HL-60/S4 treated with retinoic acid at 250 ng/mL for 4 days and 3 days (cell line): ENCODE data around the gene PLIN4.
"Not testable (repeated sequence)": the region's sequence is repeated elsewhere in the genome, so short reads cannot be mapped to it uniquely, and the experiment has no call there.

Experiments
- in situ Hi-C: fragments of 300-500 bp; cut with MboI; formaldehyde crosslinking; loops from 2 replicates; pipeline ENCODE4 v1.7.0; 2022; ENCODE audit warnings: low sequenced_read_pairs

PLIN4 gene

DNA sequence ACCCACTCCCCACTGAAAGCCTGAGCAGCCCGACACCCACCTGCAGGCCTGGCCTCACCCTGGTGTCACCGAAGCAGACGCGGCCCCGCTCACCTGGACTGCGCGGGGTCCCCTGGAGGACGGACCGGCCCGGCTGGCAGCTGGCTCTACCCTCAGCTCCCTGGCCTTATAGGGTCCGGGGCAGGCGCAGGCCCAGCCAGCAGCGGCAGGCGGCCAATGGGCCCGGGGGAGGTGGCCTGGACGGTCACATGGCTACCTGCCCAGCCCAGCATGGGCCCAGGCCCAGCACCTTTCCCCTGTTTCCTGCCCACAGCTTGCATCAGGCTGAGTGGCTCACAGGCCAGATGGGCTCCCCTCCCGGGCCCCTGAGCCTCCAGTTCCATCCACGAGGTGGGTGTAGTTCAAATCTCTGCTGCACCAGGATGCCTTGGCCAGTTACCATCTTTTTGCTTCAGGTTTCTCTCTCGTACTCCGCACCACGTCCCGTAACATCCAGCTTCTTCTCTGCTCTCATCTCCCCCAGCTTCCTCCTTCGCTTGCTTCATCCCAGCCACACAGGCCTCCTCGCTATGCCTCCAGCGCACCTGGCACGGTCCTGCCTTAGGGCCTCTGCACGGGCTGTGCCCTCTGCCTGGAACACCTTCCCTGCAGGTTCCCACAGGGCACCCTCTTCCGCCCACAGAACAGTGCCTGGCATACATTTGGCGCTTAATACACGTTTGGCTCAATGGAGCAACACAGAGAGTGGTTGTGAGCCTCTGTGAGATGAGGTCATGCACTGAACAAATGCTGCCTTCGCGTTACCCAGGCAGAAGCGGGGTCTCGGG, at the start of gene PLIN4:
PLIN4 (minus strand) TSS at position 142 of the 827 bp plus-strand sequence. CDS start 214 bp downstream, outside the sequence.
- in situ Hi-C loops = no loop called here

DNA sequence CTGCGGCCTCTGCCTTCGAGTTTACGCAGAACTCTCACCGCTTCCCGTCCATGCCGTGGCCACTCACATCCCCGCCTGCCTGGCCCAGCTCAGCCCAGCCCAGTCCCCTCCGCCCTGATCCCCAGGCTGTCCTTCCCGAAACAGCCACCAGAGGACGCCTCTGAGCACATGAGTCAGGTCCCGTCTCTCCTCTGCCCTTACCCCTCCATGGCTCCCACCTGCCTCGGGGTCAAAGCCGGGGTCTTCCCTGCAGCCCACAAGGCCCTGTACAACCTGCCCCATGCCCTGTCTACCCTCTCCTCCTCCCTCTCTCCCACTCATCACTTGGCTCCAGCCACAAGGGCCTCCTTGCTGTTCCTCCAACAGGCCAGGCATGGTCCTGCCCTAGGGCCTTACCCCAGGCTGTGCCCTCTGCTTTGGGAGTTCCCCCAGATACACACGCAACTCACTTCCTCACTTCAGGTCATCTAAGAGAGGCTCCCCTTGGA, 49.3 kb upstream of the PLIN4 start:
- in situ Hi-C loops = no loop called here

DNA sequence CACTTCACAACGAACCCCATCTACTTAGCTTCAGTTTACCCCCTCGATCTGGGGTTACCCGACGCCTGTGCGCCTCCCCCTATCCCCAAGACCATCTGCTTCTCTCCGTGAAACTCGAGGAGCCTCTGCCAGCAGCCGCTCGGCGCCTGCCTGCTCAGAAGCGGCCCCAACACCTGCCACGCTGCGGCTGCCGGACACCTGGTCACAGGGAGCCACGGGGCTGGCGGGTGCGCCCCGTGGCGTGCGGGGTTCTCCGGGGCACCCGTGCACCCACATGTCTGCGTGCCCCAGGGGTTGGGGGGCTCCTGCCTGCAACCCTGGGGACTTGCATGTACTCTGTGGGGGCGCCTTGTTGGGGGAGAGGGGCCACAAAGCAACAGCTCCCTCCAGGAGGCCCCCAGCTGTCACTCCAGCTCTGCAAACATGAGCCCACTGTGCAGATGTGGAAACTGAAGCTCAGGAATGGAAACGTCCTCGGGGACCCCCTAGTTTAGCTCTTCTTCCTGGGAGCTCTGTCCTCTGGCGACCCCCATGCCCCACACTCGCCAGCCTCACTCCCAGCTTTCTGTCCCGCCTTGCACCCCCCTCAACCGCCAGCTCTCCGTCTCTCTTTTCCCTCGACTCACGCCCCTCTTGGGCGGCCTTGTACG, 48.2 kb upstream of the PLIN4 start:
- in situ Hi-C loops = no loop called here

DNA sequence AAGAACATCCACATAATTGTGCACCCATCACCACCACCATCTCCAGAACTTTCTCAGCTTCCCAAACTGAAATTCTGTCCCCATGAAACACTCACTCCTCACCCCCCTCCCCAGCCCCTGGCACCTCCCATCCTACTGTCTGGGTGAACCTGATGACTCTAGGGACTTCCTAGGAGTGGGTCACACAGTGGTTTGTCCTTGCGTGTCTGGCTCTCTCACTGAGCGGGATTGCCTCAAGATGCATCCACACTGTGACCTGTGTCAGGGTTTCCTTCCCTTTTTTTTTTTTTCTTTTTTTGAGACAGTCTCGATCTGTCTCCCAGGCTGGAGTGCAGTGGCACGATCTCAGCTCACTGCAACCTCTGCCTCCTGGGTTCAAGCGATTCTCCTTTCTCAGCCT, 45.3 kb upstream of the PLIN4 start:
- in situ Hi-C loops = not testable (repeated sequence)

GRCh38 chr19:4562085-4562484, 43.8 kb upstream of the PLIN4 start:
- in situ Hi-C loops = not testable (repeated sequence)

DNA sequence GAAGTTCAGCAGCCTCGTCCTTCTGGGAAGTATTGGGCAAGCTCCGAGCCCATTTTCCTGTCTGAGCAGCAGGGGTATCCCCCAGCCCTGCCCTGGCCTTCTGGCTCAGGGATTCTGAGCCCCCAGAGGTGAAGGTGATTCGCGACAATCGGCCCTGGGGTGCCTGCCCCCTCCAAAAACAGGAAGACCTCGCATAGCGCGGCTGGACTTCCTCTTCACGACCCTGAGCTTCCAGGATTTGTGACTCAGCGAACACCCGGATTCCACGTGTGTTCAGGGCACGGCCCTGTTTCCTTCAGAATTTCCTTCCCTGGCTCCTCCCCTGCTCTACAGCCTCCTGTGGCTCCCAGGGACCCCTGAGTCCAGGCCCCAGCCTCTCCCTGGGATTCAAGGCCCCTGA, 41.3 kb upstream of the PLIN4 start, which contains the start of gene SEMA6B:
SEMA6B (minus strand) TSS at position 116 of the 400 bp plus-strand sequence. CDS start 1,227 bp downstream, outside the sequence.
- in situ Hi-C loops = no loop called here

GRCh38 chr19:4557971-4558941, 40.0 kb upstream of the PLIN4 start:
- in situ Hi-C loops = no loop called here

GRCh38 chr19:4557144-4557970, 39.1 kb upstream of the PLIN4 start:
- in situ Hi-C loops = no loop called here

DNA sequence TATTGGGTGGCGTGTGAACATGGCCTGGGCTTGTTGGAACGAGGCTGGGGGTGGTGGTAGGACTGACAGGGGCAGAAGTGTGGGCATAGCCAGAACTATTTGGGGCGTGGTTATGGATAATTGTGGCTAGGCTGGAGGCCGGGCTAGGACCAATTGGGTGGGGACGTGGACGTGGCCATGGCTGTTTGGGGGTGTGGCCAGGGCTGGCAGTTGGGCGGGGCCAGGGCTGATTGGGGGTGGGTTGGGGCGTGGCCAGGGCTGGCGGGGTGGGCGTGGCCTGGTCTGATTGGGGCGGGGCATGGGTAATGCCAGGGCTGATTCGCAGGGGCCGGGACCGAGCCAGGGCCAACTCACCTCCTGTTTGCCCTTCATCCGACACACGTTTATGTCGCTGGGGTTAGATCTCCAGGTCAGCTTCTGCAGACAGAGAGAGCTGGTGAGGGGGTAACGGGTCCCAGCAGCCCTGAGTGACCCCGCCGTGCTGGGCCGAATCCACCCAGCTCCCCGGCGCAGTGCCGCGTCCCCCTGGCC, 38.4 kb upstream of the PLIN4 start:
- in situ Hi-C loops = no loop called here

GRCh38 chr19:4555657-4556561, 37.6 kb upstream of the PLIN4 start:
- in situ Hi-C loops = no loop called here

- in situ Hi-C loops = no loop called here
These were observed 36.4 kb upstream of the PLIN4 start for GRCh38 chr19:4554717-4555116.

DNA sequence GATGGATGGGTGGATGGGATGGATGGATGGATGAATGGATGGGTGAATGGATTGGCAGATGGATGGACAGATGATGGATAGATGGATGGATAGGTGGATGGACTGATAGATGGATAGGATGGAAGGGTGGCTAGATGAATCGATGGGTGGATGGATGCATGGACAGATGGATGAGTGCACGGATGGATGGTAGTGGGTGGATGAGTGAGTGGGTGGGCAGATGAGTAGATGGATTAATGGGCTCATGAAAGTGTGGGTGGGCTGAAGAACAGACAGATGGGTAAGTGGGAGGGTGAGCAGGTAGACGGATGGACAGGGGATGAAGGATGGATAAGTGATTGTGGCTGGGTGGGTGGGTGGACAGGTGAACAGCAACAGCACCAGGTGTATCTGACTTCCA, 35.5 kb upstream of the PLIN4 start:
- in situ Hi-C loops = no loop called here

DNA sequence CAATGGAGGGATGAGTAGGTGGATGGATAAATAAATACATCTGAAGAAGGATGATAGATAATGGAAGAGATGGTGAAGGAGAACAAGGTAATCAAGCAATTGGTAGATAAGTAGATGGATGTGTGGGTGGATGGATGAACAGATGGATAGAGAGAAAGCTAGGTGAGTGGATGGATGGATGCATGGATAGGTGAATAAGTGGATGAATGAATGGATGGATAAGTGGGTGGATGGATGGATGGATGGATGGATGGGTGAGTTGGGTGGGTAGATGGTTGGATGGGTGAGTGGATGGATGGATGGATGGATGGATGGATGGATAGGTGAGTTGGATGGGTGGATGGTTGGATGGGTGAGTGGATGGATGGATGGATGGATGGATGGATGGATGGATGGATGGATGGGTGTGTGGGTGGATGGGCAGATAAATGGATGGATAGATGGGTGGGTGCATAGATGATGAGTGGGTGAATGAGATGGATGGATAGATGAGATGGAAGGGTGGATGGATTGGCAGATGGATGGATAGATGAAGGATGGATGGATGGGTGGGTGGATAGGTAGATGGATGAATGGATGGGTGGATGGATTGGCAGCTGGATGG, 34.9 kb upstream of the PLIN4 start:
- in situ Hi-C loops = no loop called here

GRCh38 chr19:4552525-4552819, 34.2 kb upstream of the PLIN4 start:
- in situ Hi-C loops = no loop called here

- in situ Hi-C loops = no loop called here
These were observed 32.3 kb upstream of the PLIN4 start for GRCh38 chr19:4550479-4551050.

DNA sequence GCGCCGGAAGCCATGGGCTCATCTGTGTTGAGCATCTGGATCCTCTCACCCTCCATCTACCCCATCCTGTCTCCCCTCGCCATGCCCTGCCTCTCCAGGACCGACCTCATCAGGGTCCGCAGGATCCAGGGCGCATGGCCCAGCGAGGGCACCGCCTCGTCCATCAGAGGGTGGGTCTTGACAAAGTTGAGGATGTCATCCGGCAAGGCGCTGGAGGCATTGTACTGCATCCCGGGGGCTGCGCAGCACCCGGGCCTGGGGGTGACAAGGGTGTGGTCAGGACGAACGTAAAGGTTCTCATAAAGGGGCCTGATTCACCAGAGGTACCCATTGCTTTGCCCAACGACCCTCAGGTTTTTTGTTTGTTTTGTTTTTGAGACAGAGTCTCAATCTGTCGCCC, 31.7 kb upstream of the PLIN4 start:
- in situ Hi-C loops = no loop called here

- in situ Hi-C loops = no loop called here
These were observed 29.9 kb upstream of the PLIN4 start for GRCh38 chr19:4548238-4548584.
